ENCODE results near the gene PAX6. TPM values are rescaled to one million over a fixed set of nuclear protein-coding genes. Genes with fewer than 3 reads are reported as not detected.

Gene PAX6
- polyA plus RNA-seq, 6 donors from 2014 or later: not detected

- Mint-ChIP-seq H3K36me3 (peaks cover 11 to 14% of the 10 kb centered on the region in 2 donors), H3K4me3 (peak overlapping the region in 2 of 8 donors; percentile 9 to 49), H3K9me3 (peaks cover 0 to 30% (median 17%) of the 10 kb centered on the region in 7 donors), H3K4me1 (peaks cover 15 to 24% (median 20%) of the 10 kb centered on the region in 3 donors), H3K27me3 (peaks cover 55 to 87% (median 65%) of the 10 kb centered on the region in 3 donors), H3K27ac (peak overlapping the region in 2 of 6 donors; percentile 47 to 56)
- no peak for DNase-seq
- no peak for ATAC-seq (ENCODE audit: low read depth in 2 of 2)
These were observed 8.7 kb upstream of the PAX6 start for GRCh38 chr11:31819621-31820437.

- Mint-ChIP-seq H3K4me3 (peak overlapping the region in 2 of 8 donors; percentile 33 to 45), H3K9me3 (peaks cover 0 to 25% (median 17%) of the 10 kb centered on the region in 7 donors), H3K4me1 (peaks cover 16 to 32% (median 23%) of the 10 kb centered on the region in 3 donors), H3K27ac (peak overlapping the region in 2 of 6 donors; percentile 53 to 90), H3K27me3 (peaks cover 52 to 86% (median 63%) of the 10 kb centered on the region in 3 donors), H3K36me3 (peaks cover 11 to 14% of the 10 kb centered on the region in 2 donors)
- DNase-seq: no peak
- ATAC-seq (ENCODE audit: low read depth in 2 of 2): no peak
These were observed 7.8 kb upstream of the PAX6 start for GRCh38 chr11:31818874-31819331.

- Mint-ChIP-seq H3K9me3 (peaks cover 0 to 25% (median 17%) of the 10 kb centered on the region in 7 donors), H3K27ac (peak overlapping the region in 3 of 6 donors; percentile 39 to 90 (median 53)), H3K4me3 (peak overlapping the region in 5 of 8 donors; percentile 10 to 45 (median 32)), H3K36me3 (peaks cover 11 to 14% of the 10 kb centered on the region in 2 donors), H3K27me3 (peaks cover 53 to 81% (median 58%) of the 10 kb centered on the region in 3 donors), H3K4me1 (peaks cover 19 to 36% (median 23%) of the 10 kb centered on the region in 3 donors)
- DNase-seq (no peak), ATAC-seq (ENCODE audit: low read depth in 2 of 2) (no peak)
These were observed 7.3 kb upstream of the PAX6 start for GRCh38 chr11:31818425-31818755.

- DNase-seq (no peak), ATAC-seq (ENCODE audit: low read depth in 2 of 2) (no peak)
- Mint-ChIP-seq H3K36me3 (peaks cover 11 to 14% of the 10 kb centered on the region in 2 donors), H3K27me3 (peaks cover 51 to 75% (median 53%) of the 10 kb centered on the region in 3 donors), H3K9me3 (peaks cover 0 to 23% (median 17%) of the 10 kb centered on the region in 7 donors), H3K4me1 (peaks cover 20 to 37% (median 24%) of the 10 kb centered on the region in 3 donors), H3K4me3 (peak overlapping the region; percentile 10 to 79 (median 54)), H3K27ac (peak overlapping the region in 4 of 6 donors; percentile 28 to 94 (median 82))
These were observed 6.7 kb upstream of the PAX6 start for GRCh38 chr11:31817621-31818424.

DNA sequence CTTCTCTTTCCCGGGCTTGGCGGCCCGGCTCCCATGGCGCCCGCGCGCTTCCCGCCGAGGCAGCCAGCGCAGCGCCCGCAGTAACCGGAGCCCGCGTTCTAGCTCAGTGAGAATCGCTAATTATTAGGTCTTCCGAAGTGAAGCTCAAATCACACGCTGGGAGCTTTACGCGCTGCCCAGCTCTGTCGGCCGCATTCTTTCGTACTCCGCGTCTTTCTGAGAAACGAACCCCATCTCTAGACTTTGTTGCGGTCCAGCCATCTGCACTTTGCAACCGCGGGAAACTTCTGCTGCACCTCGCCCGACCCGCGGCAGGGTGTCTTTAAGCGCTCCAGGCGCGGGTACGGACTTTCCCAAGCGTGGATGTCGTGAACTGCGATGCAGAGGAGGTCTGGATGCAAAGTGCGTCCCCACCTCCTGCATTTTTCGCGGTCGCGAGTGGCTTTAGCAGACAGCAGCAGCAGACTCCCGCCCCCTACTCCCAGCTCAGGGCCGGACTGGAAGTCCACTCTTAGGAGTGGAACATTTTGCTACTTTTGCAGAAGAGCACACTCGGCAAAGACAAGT, 6.0 kb upstream of the PAX6 start:
- Mint-ChIP-seq H3K9me3 (peaks cover 0 to 27% (median 15%) of the 10 kb centered on the region in 7 donors), H3K4me3 (peak overlapping the region; percentile 48 to 85 (median 78)), H3K36me3 (peaks cover 9 to 14% of the 10 kb centered on the region in 2 donors), H3K27ac (peak overlapping the region in 5 of 6 donors; percentile 28 to 94 (median 79)), H3K4me1 (peaks cover 25 to 42% (median 31%) of the 10 kb centered on the region in 3 donors), H3K27me3 (peaks cover 53 to 75% (median 53%) of the 10 kb centered on the region in 3 donors)
- ATAC-seq (ENCODE audit: low read depth in 2 of 2) (no peak), DNase-seq (no peak)

- H3K27ac Mint-ChIP-seq: peak overlapping the region in 4 of 6 donors; percentile 9 to 97 (median 76)
- H3K4me3 Mint-ChIP-seq: peak overlapping the region; percentile 64 to 88 (median 79)
- peaks cover 30 to 46% (median 37%) of the 10 kb centered on the region in 3 donors for H3K4me1 Mint-ChIP-seq
- H3K27me3 Mint-ChIP-seq: peaks cover 53 to 75% (median 53%) of the 10 kb centered on the region in 3 donors
- H3K9me3 Mint-ChIP-seq: peaks cover 0 to 28% (median 15%) of the 10 kb centered on the region in 7 donors
- ATAC-seq (ENCODE audit: low read depth in 2 of 2) (no peak), DNase-seq (no peak)
- H3K36me3 Mint-ChIP-seq: peaks cover 4 to 14% of the 10 kb centered on the region in 2 donors
These were observed 5.4 kb upstream of the PAX6 start for GRCh38 chr11:31816468-31817053.

DNA sequence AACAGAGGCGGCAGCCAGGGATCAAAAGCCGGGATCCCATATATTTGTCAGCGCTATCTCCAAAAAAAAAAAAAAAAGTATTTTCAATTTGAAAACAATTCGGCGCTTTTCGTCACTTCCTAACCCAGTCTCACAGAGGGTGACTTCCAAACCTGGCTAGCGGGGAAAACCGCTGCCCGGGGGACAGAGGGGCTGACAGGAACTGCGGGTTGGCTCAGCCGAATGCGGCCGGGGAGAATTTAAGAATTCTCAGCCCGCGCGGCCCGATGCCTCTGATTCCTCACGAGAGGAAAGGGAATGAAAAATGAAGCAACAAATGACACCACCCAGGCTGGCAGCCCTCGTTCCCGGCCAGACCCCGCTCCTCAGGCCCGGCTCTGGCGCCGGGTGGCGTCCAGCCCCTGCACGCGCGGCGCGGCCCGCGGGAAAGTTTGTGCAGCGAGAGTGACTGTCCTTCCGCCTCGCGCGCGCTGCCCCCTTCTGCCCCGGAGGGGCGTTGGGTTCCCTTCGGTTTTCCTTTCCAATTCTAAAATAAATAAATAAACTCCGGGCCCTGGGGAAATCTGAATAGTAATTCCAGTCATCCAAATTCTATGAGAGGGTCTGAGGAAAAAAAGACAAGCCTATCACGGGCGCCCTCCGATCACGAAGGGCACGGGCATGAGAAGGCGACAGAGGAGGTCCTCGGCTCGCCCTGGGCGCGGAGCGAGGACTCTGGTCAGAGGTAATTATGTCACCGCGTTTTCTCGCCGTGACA, 4.8 kb upstream of the PAX6 start:
- peaks cover 54 to 75% (median 54%) of the 10 kb centered on the region in 3 donors for H3K27me3 Mint-ChIP-seq
- ATAC-seq (ENCODE audit: low read depth in 2 of 2): no peak
- peaks cover 0 to 24% (median 15%) of the 10 kb centered on the region in 7 donors for H3K9me3 Mint-ChIP-seq
- peaks cover 34 to 49% (median 43%) of the 10 kb centered on the region in 3 donors for H3K4me1 Mint-ChIP-seq
- H3K4me3 Mint-ChIP-seq: peak overlapping the region; percentile 44 to 88 (median 74)
- peak overlapping the region in 4 of 6 donors; percentile 9 to 97 (median 76) for H3K27ac Mint-ChIP-seq
- H3K36me3 Mint-ChIP-seq: peaks cover 3 to 16% of the 10 kb centered on the region in 2 donors
- no peak for DNase-seq

- DNase-seq (no peak), ATAC-seq (ENCODE audit: low read depth in 2 of 2) (no peak)
- H3K9me3 Mint-ChIP-seq: peaks cover 0 to 30% (median 21%) of the 10 kb centered on the region in 7 donors
- peak overlapping the region in 3 of 6 donors; percentile 19 to 99 (median 77) for H3K27ac Mint-ChIP-seq
- H3K4me1 Mint-ChIP-seq: peaks cover 43 to 55% (median 53%) of the 10 kb centered on the region in 3 donors
- H3K4me3 Mint-ChIP-seq: peak overlapping the region; percentile 44 to 87 (median 62)
- peaks cover 6 to 26% of the 10 kb centered on the region in 2 donors for H3K36me3 Mint-ChIP-seq
- H3K27me3 Mint-ChIP-seq: peaks cover 59 to 72% (median 67%) of the 10 kb centered on the region in 3 donors
These were observed 3.2 kb upstream of the PAX6 start for GRCh38 chr11:31814176-31814868.

DNA sequence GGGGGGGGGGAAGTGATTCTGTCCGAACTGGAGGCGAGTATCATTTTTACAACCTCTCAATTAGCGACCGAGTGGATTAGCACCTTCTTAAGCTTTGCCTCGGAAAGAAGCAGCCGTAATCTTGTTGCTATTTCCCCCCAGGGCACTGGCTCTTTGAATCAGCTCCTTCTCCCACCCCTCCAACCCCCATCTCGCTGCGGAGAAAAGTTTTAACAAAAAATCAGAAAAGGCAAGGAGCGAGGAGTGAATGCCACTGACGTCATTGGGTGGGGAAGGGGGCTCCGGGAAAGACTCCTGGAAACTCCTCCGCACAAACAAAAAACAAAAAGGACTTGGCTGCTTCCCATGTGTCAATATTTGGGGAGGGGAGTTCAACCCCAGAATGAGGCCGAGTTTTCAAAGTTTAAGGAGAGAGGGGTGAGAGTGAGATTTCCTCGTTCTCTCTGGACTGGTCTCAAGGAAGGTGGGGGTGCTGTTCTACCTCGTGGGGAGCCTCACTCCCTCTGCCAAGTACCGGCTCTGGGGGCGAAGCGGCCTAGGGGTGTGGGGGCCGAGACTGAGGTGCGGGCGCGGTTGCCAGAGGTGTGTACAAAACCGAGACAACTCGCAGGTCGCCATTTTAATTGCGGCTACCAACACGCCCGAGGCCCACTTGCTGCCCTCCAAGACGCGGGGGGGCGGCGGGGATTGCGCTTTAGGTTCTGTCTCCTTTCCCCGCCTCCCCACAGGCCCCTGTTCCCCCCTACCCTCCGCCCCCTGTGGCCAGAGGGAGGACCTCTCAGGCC, 2.5 kb upstream of the PAX6 start:
- ATAC-seq (ENCODE audit: low read depth in 2 of 2) (no peak), DNase-seq (no peak)
- H3K4me1 Mint-ChIP-seq: peaks cover 48 to 63% (median 58%) of the 10 kb centered on the region in 3 donors
- peaks cover 62 to 72% (median 68%) of the 10 kb centered on the region in 3 donors for H3K27me3 Mint-ChIP-seq
- peak overlapping the region; percentile 76 to 91 (median 86) for H3K4me3 Mint-ChIP-seq
- H3K36me3 Mint-ChIP-seq: peaks cover 10 to 33% of the 10 kb centered on the region in 2 donors
- peak overlapping the region in 1 of 6 donors; percentile 59 for H3K27ac Mint-ChIP-seq
- H3K9me3 Mint-ChIP-seq: peaks cover 0 to 35% (median 23%) of the 10 kb centered on the region in 7 donors

DNA sequence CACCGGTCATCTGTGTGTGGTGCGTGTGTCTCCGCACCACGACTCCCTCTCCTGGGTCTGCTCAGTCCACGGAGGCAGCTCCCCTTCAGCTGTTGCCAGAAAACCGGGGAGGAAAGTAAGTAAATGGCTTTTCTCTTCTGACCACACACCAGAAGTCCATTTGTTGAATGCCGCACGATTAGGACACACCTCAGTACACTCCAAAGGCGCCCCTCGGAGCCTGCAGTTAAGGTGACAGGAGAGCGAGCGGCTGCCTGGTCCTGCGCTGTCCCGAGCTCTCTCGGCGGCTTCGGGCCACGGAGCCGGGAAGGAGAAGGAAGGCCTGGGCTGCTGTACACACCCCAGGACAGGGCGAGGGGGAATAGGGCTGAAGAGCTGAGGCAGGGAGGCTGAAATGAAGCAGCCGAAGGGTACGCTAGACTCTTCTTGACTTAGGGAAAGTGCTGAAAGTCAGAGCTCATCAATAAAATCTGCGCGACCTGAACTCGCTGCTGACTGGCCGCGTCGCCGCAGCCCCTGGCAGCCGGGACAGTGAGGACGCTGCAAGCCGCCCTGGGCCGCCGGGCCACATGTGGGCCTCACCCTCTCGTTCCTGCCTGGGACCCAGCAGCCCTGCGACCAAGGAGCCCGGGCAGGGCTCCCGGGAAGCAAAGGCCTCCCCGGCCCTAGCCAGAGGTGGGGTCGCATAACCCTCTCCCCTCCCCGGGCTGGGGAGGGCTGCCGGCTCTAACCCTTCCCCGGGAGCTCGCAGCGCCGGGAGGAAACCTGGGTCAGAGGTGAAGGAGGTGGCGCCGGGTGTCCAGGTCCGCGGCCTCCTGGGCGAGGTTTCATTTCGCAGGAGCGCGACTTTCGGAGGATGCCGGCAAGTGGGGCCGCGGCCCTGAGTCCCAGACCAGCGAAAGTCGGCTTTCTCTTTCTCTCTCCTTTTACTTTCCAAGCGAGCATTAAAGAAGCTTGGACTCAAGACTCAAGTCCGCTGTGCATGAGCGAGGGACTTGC, 1.6 kb upstream of the PAX6 start:
- DNase-seq (no peak), ATAC-seq (ENCODE audit: low read depth in 2 of 2) (no peak)
- peak overlapping the region in 4 of 6 donors; percentile 20 to 68 (median 66) for H3K27ac Mint-ChIP-seq
- peaks cover 48 to 65% (median 58%) of the 10 kb centered on the region in 3 donors for H3K4me1 Mint-ChIP-seq
- H3K9me3 Mint-ChIP-seq: peaks cover 0 to 35% (median 24%) of the 10 kb centered on the region in 7 donors
- peaks cover 66 to 74% (median 71%) of the 10 kb centered on the region in 3 donors for H3K27me3 Mint-ChIP-seq
- peaks cover 10 to 37% of the 10 kb centered on the region in 2 donors for H3K36me3 Mint-ChIP-seq
- H3K4me3 Mint-ChIP-seq: peak overlapping the region; percentile 76 to 91 (median 86)
